GM23338 (cell line): Measurements from ENCODE around the gene COL2A1. TPM values are rescaled to one million over a fixed set of nuclear protein-coding genes. Genes with fewer than 3 reads are reported as not detected.

Experiments
- ATAC-seq: fragments of 200-7000 bp; cut with Tn5 transposase; 3 replicates; pipeline ENCODE4 v1.9.1; 2020
- DNase-seq: peaks from one replicate; pipeline ENCODE4 v3.0.0-alpha.2; 2015; ENCODE audit warnings: low spot score
- H2AFZ ChIP-seq: fragments of 200-600 bp; sonication (generic); 2 replicates; pipeline ENCODE4 v1.8.0; 2016; ENCODE audit warnings: antibody characterized with exemption, mild to moderate bottlenecking, moderate library complexity
- H3F3A ChIP-seq: fragments of 200-600 bp; sonication (generic); replicated peaks from 2 replicates; pipeline ENCODE4 v1.8.0; 2017; ENCODE audit warnings: antibody characterized with exemption, mixed run types, low read depth
- H3K27ac ChIP-seq: fragments of 200-600 bp; sonication (generic); 2 replicates; pipeline ENCODE4 v1.6.1; 2016; ENCODE audit warnings: low read depth
- H3K27me3 ChIP-seq: fragments of 200-600 bp; sonication (generic); 2 replicates; pipeline ENCODE4 v1.8.0; 2016; ENCODE audit warnings: mild to moderate bottlenecking, mixed run types, moderate library complexity; ENCODE audit not compliant: insufficient read depth
- H3K36me3 ChIP-seq: fragments of 200-600 bp; sonication (generic); 2 replicates; pipeline ENCODE4 v1.8.0; 2016; ENCODE audit warnings: mild to moderate bottlenecking; ENCODE audit not compliant: insufficient read depth
- H3K4me1 ChIP-seq: fragments of 200-600 bp; sonication (generic); 2 replicates; pipeline ENCODE4 v1.8.0; 2016; ENCODE audit warnings: mild to moderate bottlenecking, moderate library complexity; ENCODE audit not compliant: insufficient read depth
- H3K4me2 ChIP-seq: fragments of 200-600 bp; sonication (generic); 2 replicates; pipeline ENCODE4 v1.7.1; 2017; ENCODE audit warnings: mixed run types
- H3K4me3 ChIP-seq: fragments of 200-600 bp; sonication (generic); 2 replicates; pipeline ENCODE4 v1.6.1; 2016; ENCODE audit warnings: mixed run types
- H3K79me2 ChIP-seq: fragments of 200-600 bp; sonication (generic); replicated peaks from 2 replicates; pipeline ENCODE4 v1.8.0; 2017; ENCODE audit warnings: mild to moderate bottlenecking; ENCODE audit not compliant: insufficient read depth
- H3K9me2 ChIP-seq: fragments of 200-600 bp; sonication (generic); 2 replicates; pipeline ENCODE4 v1.8.0; 2017; ENCODE audit not compliant: insufficient read depth
- H4K20me1 ChIP-seq: fragments of 200-600 bp; sonication (generic); replicated peaks from 2 replicates; pipeline ENCODE4 v1.8.0; 2017; ENCODE audit warnings: mild to moderate bottlenecking; ENCODE audit not compliant: insufficient read depth
- H3K27ac Mint-ChIP-seq: 2 replicates; pipeline ENCODE4 v1.8.0; 2020; ENCODE audit warnings: inconsistent platforms, mild to moderate bottlenecking, moderate library complexity, mixed read lengths
- H3K27me3 Mint-ChIP-seq: 3 replicates; pipeline ENCODE4 v1.8.0; 2022; ENCODE audit warnings: low read depth, mild to moderate bottlenecking, moderate library complexity, mixed read lengths, inconsistent platforms; ENCODE audit not compliant: insufficient read depth, poor library complexity
- H3K36me3 Mint-ChIP-seq: 3 replicates; pipeline ENCODE4 v1.8.0; 2021; ENCODE audit warnings: low read depth, mild to moderate bottlenecking, inconsistent platforms, moderate library complexity, mixed read lengths
- H3K4me1 Mint-ChIP-seq: 3 replicates; pipeline ENCODE4 v1.8.0; 2020; ENCODE audit warnings: mild to moderate bottlenecking, inconsistent platforms, mixed read lengths
- H3K4me3 Mint-ChIP-seq: 3 replicates; pipeline ENCODE4 v1.8.0; 2021; ENCODE audit warnings: moderate library complexity, mild to moderate bottlenecking, inconsistent platforms, mixed read lengths
- H3K9me3 Mint-ChIP-seq: 3 replicates; pipeline ENCODE4 v1.8.0; 2020; ENCODE audit warnings: moderate library complexity, mild to moderate bottlenecking, inconsistent platforms, mixed read lengths
- CREB1 ChIP-seq: fragments of 250-450 bp; sonication (Bioruptor Pico); IDR thresholded peaks from 2 replicates; pipeline ENCODE4 v1.5.0; 2020; ENCODE audit warnings: low read depth, mild to moderate bottlenecking, moderate library complexity
- EZH2 ChIP-seq: fragments of 200-600 bp; sonication (generic); IDR thresholded peaks from one replicate; pipeline ENCODE4 v1.8.0; 2017; ENCODE audit warnings: antibody characterized with exemption, mild to moderate bottlenecking, low read depth; ENCODE audit not compliant: unreplicated experiment
- EZH2phosphoT487 ChIP-seq: fragments of 200-600 bp; sonication (generic); IDR thresholded peaks from one replicate; pipeline ENCODE4 v1.8.1; 2018; ENCODE audit warnings: antibody characterized with exemption; ENCODE audit not compliant: unreplicated experiment
- JUNB ChIP-seq: IDR thresholded peaks from one replicate; pipeline ENCODE4 v1.6.1; 2016; ENCODE audit warnings: antibody characterized with exemption; ENCODE audit not compliant: unreplicated experiment
- NANOG ChIP-seq: IDR thresholded peaks from 2 replicates; pipeline ENCODE4 v1.6.1; 2016; ENCODE audit warnings: antibody characterized with exemption, borderline replicate concordance
- POLR2AphosphoS5 ChIP-seq: IDR thresholded peaks from 2 replicates; pipeline ENCODE4 v1.6.1; 2016; ENCODE audit warnings: antibody characterized with exemption, low read depth
- STAT1 ChIP-seq: IDR thresholded peaks from one replicate; pipeline ENCODE4 v1.6.1; 2016; ENCODE audit warnings: antibody characterized with exemption; ENCODE audit not compliant: unreplicated experiment
- ZNF114 ChIP-seq: fragments of 250-450 bp; sonication (Bioruptor Pico); IDR thresholded peaks from 2 replicates; pipeline ENCODE4 v1.5.0; 2020; ENCODE audit warnings: mild to moderate bottlenecking, moderate library complexity
- ZNF331 ChIP-seq: fragments of 250-450 bp; sonication (Bioruptor Pico); IDR thresholded peaks from 2 replicates; pipeline ENCODE4 v1.5.0; 2020; ENCODE audit warnings: low read depth, mild to moderate bottlenecking, moderate library complexity
- polyA plus RNA-seq: library from polyadenylated mRNA; unstranded; fragments of >200 nt; fragmentation: Nextera tagmentation; extraction: Ambion mirVana; gene quantifications from 2 replicates; pipeline ENCODE4 v1.2.1, GENCODE V29; 2016
- total RNA-seq: library from RNA; depleted of rRNA; stranded (reverse); fragments of >200 nt; shearing (Covaris generic); gene quantifications from 2 replicates; pipeline ENCODE4 v1.2.3, GENCODE V29; 2014
- TF ChIP-seq, protein P1 (sequence below): fragments of 250-450 bp; sonication (Bioruptor Pico); IDR thresholded peaks from 2 replicates; pipeline ENCODE4 v1.5.0; 2020; ENCODE audit warnings: mild to moderate bottlenecking, moderate library complexity
- TF ChIP-seq, protein P2 (sequence below), 2 experiments: fragments of 200-600 bp in 1 of 2; sonication (generic) in 1 of 2; conservative IDR thresholded peaks; 2 replicates each; pipeline versions ENCODE4 v1.5.1 to v1.6.1; 2016 to 2017; ENCODE audit warnings: antibody characterized with exemption in 2 of 2, low read depth in 2 of 2, mild to moderate bottlenecking in 2 of 2, moderate library complexity in 1 of 2
- TF ChIP-seq, protein P3 (sequence below): IDR thresholded peaks from one replicate; pipeline ENCODE4 v1.6.1; 2018; ENCODE audit warnings: antibody characterized with exemption; ENCODE audit not compliant: unreplicated experiment
- TF ChIP-seq, protein P4 (sequence below): IDR thresholded peaks from 2 replicates; pipeline ENCODE4 v1.6.1; 2016; ENCODE audit warnings: antibody characterized with exemption

Gene COL2A1
- total and polyA plus RNA-seq, 2 experiments from 2014 or later: 7.0 to 24.6 TPM

DNA sequence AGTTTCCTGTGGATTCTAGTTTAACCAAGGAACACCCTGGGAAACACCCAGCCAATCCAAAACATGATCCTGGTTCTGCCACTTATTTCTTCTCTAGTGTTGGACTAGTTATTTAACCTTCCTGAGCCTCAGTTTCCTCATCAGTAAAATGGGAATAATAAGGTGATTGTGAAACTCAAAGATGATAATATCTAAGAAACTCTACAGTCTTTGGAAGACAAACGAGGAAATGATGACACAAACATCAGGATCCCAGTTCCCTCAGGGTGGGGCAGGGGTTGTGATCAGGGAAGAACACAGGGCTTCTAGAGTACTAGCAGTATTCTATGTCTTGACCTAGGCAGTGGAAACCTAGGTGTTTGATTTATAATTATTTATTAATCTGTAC is 58.9 kb downstream of the COL2A1 start:
- no peak for ATAC-seq
- no peak overlapping the region for H3K4me2 ChIP-seq
- H3K27me3 ChIP-seq: peaks cover 20% of the 10 kb centered on the region; the same call in 1 of the 2 replicates
- Mint-ChIP-seq H3K9me3 (no peaks in the 10 kb centered on the region), H3K36me3 (no peaks in the 10 kb centered on the region; the same call in 2 of the 3 replicates), H3K4me3 (no peak overlapping the region), H3K4me1 (peaks cover 30% of the 10 kb centered on the region), H3K27me3 (peaks cover 30% of the 10 kb centered on the region), H3K27ac (no peak overlapping the region)
- no peak overlapping the region for H3K4me3 ChIP-seq
- no peaks in the 10 kb centered on the region for H3F3A ChIP-seq
- no peaks in the 10 kb centered on the region for H3K79me2 ChIP-seq
- H3K4me1 ChIP-seq: peaks cover 20% of the 10 kb centered on the region
- H3K36me3 ChIP-seq: no peaks in the 10 kb centered on the region
- no peaks in the 10 kb centered on the region for H3K9me2 ChIP-seq
- no peaks in the 10 kb centered on the region for H4K20me1 ChIP-seq
- no peak overlapping the region for H2AFZ ChIP-seq
- DNase-seq: no peak
- no peak for TF ChIP-seq NANOG
- TF ChIP-seq JUNB: no peak
- TF ChIP-seq POLR2AphosphoS5: no peak
- TF ChIP-seq ZNF114: no peak
- TF ChIP-seq EZH2: no peak
- no peak for TF ChIP-seq EZH2phosphoT487
- TF ChIP-seq, protein P1, sequence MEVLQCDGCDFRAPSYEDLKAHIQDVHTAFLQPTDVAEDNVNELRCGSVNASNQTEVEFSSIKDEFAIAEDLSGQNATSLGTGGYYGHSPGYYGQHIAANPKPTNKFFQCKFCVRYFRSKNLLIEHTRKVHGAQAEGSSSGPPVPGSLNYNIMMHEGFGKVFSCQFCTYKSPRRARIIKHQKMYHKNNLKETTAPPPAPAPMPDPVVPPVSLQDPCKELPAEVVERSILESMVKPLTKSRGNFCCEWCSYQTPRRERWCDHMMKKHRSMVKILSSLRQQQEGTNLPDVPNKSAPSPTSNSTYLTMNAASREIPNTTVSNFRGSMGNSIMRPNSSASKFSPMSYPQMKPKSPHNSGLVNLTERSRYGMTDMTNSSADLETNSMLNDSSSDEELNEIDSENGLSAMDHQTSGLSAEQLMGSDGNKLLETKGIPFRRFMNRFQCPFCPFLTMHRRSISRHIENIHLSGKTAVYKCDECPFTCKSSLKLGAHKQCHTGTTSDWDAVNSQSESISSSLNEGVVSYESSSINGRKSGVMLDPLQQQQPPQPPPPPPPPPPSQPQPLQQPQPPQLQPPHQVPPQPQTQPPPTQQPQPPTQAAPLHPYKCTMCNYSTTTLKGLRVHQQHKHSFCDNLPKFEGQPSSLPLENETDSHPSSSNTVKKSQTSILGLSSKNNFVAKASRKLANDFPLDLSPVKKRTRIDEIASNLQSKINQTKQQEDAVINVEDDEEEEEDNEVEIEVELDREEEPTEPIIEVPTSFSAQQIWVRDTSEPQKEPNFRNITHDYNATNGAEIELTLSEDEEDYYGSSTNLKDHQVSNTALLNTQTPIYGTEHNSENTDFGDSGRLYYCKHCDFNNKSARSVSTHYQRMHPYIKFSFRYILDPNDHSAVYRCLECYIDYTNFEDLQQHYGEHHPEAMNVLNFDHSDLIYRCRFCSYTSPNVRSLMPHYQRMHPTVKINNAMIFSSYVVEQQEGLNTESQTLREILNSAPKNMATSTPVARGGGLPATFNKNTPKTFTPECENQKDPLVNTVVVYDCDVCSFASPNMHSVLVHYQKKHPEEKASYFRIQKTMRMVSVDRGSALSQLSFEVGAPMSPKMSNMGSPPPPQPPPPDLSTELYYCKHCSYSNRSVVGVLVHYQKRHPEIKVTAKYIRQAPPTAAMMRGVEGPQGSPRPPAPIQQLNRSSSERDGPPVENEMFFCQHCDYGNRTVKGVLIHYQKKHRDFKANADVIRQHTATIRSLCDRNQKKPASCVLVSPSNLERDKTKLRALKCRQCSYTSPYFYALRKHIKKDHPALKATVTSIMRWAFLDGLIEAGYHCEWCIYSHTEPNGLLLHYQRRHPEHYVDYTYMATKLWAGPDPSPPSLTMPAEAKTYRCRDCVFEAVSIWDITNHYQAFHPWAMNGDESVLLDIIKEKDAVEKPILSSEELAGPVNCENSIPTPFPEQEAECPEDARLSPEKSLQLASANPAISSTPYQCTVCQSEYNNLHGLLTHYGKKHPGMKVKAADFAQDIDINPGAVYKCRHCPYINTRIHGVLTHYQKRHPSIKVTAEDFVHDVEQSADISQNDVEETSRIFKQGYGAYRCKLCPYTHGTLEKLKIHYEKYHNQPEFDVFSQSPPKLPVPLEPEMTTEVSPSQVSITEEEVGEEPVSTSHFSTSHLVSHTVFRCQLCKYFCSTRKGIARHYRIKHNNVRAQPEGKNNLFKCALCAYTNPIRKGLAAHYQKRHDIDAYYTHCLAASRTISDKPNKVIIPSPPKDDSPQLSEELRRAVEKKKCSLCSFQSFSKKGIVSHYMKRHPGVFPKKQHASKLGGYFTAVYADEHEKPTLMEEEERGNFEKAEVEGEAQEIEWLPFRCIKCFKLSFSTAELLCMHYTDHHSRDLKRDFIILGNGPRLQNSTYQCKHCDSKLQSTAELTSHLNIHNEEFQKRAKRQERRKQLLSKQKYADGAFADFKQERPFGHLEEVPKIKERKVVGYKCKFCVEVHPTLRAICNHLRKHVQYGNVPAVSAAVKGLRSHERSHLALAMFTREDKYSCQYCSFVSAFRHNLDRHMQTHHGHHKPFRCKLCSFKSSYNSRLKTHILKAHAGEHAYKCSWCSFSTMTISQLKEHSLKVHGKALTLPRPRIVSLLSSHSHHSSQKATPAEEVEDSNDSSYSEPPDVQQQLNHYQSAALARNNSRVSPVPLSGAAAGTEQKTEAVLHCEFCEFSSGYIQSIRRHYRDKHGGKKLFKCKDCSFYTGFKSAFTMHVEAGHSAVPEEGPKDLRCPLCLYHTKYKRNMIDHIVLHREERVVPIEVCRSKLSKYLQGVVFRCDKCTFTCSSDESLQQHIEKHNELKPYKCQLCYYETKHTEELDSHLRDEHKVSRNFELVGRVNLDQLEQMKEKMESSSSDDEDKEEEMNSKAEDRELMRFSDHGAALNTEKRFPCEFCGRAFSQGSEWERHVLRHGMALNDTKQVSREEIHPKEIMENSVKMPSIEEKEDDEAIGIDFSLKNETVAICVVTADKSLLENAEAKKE (CRISPR knock-in tag): no peak
- TF ChIP-seq, protein P2, sequence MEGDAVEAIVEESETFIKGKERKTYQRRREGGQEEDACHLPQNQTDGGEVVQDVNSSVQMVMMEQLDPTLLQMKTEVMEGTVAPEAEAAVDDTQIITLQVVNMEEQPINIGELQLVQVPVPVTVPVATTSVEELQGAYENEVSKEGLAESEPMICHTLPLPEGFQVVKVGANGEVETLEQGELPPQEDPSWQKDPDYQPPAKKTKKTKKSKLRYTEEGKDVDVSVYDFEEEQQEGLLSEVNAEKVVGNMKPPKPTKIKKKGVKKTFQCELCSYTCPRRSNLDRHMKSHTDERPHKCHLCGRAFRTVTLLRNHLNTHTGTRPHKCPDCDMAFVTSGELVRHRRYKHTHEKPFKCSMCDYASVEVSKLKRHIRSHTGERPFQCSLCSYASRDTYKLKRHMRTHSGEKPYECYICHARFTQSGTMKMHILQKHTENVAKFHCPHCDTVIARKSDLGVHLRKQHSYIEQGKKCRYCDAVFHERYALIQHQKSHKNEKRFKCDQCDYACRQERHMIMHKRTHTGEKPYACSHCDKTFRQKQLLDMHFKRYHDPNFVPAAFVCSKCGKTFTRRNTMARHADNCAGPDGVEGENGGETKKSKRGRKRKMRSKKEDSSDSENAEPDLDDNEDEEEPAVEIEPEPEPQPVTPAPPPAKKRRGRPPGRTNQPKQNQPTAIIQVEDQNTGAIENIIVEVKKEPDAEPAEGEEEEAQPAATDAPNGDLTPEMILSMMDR (conservative IDR thresholded peaks at IDR 0.05; ENCODE audit: low read depth in 2 of 2): no peak
- no peak for TF ChIP-seq CREB1 (CRISPR knock-in tag)
- no peak for TF ChIP-seq STAT1
- TF ChIP-seq, protein P3, sequence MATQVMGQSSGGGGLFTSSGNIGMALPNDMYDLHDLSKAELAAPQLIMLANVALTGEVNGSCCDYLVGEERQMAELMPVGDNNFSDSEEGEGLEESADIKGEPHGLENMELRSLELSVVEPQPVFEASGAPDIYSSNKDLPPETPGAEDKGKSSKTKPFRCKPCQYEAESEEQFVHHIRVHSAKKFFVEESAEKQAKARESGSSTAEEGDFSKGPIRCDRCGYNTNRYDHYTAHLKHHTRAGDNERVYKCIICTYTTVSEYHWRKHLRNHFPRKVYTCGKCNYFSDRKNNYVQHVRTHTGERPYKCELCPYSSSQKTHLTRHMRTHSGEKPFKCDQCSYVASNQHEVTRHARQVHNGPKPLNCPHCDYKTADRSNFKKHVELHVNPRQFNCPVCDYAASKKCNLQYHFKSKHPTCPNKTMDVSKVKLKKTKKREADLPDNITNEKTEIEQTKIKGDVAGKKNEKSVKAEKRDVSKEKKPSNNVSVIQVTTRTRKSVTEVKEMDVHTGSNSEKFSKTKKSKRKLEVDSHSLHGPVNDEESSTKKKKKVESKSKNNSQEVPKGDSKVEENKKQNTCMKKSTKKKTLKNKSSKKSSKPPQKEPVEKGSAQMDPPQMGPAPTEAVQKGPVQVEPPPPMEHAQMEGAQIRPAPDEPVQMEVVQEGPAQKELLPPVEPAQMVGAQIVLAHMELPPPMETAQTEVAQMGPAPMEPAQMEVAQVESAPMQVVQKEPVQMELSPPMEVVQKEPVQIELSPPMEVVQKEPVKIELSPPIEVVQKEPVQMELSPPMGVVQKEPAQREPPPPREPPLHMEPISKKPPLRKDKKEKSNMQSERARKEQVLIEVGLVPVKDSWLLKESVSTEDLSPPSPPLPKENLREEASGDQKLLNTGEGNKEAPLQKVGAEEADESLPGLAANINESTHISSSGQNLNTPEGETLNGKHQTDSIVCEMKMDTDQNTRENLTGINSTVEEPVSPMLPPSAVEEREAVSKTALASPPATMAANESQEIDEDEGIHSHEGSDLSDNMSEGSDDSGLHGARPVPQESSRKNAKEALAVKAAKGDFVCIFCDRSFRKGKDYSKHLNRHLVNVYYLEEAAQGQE: no peak
- TF ChIP-seq, protein P4, sequence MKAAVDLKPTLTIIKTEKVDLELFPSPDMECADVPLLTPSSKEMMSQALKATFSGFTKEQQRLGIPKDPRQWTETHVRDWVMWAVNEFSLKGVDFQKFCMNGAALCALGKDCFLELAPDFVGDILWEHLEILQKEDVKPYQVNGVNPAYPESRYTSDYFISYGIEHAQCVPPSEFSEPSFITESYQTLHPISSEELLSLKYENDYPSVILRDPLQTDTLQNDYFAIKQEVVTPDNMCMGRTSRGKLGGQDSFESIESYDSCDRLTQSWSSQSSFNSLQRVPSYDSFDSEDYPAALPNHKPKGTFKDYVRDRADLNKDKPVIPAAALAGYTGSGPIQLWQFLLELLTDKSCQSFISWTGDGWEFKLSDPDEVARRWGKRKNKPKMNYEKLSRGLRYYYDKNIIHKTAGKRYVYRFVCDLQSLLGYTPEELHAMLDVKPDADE: no peak
- TF ChIP-seq ZNF331 (CRISPR knock-in tag): no peak
- no peak overlapping the region for H3K27ac ChIP-seq
